Gastroesophageal sphincter (tissue), 4 donors: ENCODE results near the gene PSMA7. TPM values are rescaled to one million over a fixed set of nuclear protein-coding genes. Genes with fewer than 3 reads are reported as not detected.

Experiments used
- ATAC-seq: fragments of 150-250 bp; one replicate; pipeline ENCODE4 v1.9.1; 2016; ENCODE audit warnings: mild to moderate bottlenecking, moderate library complexity
- H3K27ac ChIP-seq, 4 donors: fragments of 200-600 bp; sonication (generic) in 3 of 4; 1 replicate in 3 of 4; 2 replicates in 1 of 4; pipeline ENCODE4 v1.5.1; 2016 to 2019
- H3K27me3 ChIP-seq: fragments of 200-600 bp; sonication (generic); one replicate; pipeline ENCODE4 v1.5.1; 2019
- H3K36me3 ChIP-seq, 2 donors: fragments of 200-600 bp; sonication (generic); one replicate each; pipeline ENCODE4 v1.5.1; 2019; ENCODE audit warnings: control low read depth in 1 of 2
- H3K4me1 ChIP-seq, 3 donors: fragments of 200-600 bp; sonication (generic); 1 replicate in 2 of 3; 2 replicates in 1 of 3; pipeline ENCODE4 v1.5.1; 2016 to 2019; ENCODE audit warnings: control low read depth in 2 of 3
- H3K4me3 ChIP-seq, 2 donors: fragments of 200-600 bp; sonication (generic); one replicate each; pipeline ENCODE4 v1.5.1; 2019; ENCODE audit warnings: mild to moderate bottlenecking in 1 of 2, moderate library complexity in 1 of 2
- H3K9me3 ChIP-seq, 3 donors: fragments of 200-600 bp; sonication (generic); one replicate each; pipeline ENCODE4 v1.5.1; 2017 to 2019; ENCODE audit warnings: control low read depth in 2 of 3
- EP300 ChIP-seq: sonication (generic); formaldehyde crosslinking; IDR thresholded peaks from one replicate; pipeline ENCODE4 v1.6.1; 2017; ENCODE audit warnings: antibody characterized with exemption, mild to moderate bottlenecking
- POLR2A ChIP-seq, 2 donors: fragments of 450-650 bp; IDR thresholded peaks; one replicate each; pipeline ENCODE4 v1.6.1; 2017; ENCODE audit warnings: antibody characterized with exemption in 2 of 2, mild to moderate bottlenecking in 2 of 2, moderate library complexity in 1 of 2
- POLR2AphosphoS5 ChIP-seq: sonication (generic); formaldehyde crosslinking; IDR thresholded peaks from one replicate; pipeline ENCODE4 v1.6.1; 2017; ENCODE audit warnings: antibody characterized with exemption
- WGBS, 2 donors: methylation state at CpG; one replicate each; pipeline ENCODE4 v1.1.5; 2018; ENCODE audit warnings: low coverage in 1 of 2; 5-methylcytosine and 5-hydroxymethylcytosine counted together
- total RNA-seq, 4 donors: library from RNA; depleted of rRNA; stranded (reverse); fragments of >200 nt; gene quantifications; one replicate each; pipeline ENCODE4 v1.1.0, GENCODE V29; 2016
- TF ChIP-seq, protein P1 (sequence below), 4 experiments: fragments of 200-600 bp in 2 of 4; fragments of 450-650 bp in 2 of 4; sonication (generic) in 1 of 4; IDR thresholded peaks; one replicate each; pipeline ENCODE4 v1.5.1; 2017 to 2019; ENCODE audit warnings: antibody characterized with exemption in 4 of 4, mild to moderate bottlenecking in 2 of 4, moderate library complexity in 2 of 4

Gene PSMA7
- total RNA-seq, 4 donors from 2014 or later = 253 to 352 (median 303) TPM

DNA sequence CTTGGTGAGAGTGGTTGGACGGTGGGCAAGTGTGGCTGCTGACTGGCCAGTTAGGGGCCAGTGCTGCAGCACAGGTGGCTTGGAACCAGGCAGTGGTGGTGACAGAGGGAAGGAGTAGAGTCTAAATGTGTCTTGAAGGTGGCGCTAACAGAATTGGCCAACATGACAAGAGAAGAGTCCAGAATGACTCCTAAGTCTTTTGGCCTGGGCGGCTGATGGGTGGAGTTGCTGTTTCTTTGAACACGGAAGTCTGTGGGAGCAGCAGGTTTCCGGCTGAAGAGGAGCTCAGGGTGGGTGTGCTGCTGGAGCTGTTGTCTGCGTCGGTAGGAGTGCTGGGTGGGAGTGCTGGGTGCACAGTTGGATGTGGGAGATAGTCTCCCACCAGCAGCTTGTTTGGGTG, 10.8 kb downstream of the PSMA7 start:
- Histone ChIP-seq H3K27me3 (no peaks in the 10 kb centered on the region), H3K9me3 (no peaks in the 10 kb centered on the region), H3K27ac (peak overlapping the region in 3 of 4 donors; percentile 64 to 65 (median 64)), H3K36me3 (peaks cover 0 to 100% of the 10 kb centered on the region in 2 donors), H3K4me3 (no peak overlapping the region), H3K4me1 (peaks cover 0 to 42% (median 20%) of the 10 kb centered on the region in 3 donors)
- WGBS, 2 donors = 71 to 79% methylated on average over 4 of the region's 7 CpGs
- ATAC-seq = no peak
- TF ChIP-seq EP300 (no peak), POLR2A (IDR thresholded peaks at IDR 0.05) (no peak), POLR2AphosphoS5 (no peak)
- TF ChIP-seq, protein P1, sequence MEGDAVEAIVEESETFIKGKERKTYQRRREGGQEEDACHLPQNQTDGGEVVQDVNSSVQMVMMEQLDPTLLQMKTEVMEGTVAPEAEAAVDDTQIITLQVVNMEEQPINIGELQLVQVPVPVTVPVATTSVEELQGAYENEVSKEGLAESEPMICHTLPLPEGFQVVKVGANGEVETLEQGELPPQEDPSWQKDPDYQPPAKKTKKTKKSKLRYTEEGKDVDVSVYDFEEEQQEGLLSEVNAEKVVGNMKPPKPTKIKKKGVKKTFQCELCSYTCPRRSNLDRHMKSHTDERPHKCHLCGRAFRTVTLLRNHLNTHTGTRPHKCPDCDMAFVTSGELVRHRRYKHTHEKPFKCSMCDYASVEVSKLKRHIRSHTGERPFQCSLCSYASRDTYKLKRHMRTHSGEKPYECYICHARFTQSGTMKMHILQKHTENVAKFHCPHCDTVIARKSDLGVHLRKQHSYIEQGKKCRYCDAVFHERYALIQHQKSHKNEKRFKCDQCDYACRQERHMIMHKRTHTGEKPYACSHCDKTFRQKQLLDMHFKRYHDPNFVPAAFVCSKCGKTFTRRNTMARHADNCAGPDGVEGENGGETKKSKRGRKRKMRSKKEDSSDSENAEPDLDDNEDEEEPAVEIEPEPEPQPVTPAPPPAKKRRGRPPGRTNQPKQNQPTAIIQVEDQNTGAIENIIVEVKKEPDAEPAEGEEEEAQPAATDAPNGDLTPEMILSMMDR (IDR thresholded peaks at IDR 0.05) = no peak

DNA sequence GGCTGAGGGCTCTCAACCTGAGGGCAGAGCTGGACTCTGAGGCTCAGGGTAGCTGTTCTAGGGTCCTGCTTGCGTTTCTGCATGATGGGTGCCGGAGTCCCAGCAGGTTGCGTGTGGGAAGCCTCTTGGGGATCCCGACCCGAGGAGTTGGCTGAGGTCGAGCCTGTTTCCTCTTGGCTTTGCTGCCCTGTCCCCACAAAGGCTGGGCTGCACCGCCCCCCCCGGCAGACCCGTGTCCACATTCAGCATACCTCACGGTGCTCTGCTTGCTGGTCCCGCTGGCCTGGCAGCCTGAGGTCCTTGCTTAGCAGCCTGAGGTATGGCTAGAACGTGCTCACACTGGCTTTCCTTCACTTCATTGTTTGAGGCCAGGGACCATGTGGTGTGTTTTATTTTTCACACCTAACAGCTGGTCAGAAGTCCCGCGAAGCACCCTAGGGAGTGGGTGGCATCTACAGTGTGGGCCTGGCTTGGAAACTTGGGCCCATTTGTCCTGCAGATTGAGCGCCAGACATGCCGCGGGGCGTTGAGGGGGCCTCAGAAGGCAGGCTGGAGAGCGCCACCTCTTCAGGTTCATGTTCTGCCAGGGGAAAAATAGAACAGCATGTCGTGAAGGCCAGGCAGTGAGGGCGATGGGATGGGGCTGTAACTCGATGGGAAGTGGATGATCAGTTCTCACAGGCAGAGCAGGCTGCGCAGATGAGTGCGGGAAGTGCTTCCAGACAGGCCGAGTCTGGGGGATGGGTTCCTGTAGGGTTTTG, 11.5 kb downstream of the PSMA7 start:
- Histone ChIP-seq H3K27ac (peak overlapping the region in 3 of 4 donors; percentile 64 to 65 (median 64)), H3K27me3 (no peaks in the 10 kb centered on the region), H3K36me3 (peaks cover 0 to 100% of the 10 kb centered on the region in 2 donors), H3K4me3 (no peak overlapping the region), H3K4me1 (peaks cover 0 to 37% (median 20%) of the 10 kb centered on the region in 3 donors), H3K9me3 (no peaks in the 10 kb centered on the region)
- WGBS, 2 donors = 87 to 93% methylated on average over 3 to 10 of the region's 25 CpGs
- ATAC-seq = no peak
- TF ChIP-seq, protein P1 (IDR thresholded peaks at IDR 0.05) = no peak
- TF ChIP-seq EP300 (no peak), POLR2A (IDR thresholded peaks at IDR 0.05) (no peak)

DNA sequence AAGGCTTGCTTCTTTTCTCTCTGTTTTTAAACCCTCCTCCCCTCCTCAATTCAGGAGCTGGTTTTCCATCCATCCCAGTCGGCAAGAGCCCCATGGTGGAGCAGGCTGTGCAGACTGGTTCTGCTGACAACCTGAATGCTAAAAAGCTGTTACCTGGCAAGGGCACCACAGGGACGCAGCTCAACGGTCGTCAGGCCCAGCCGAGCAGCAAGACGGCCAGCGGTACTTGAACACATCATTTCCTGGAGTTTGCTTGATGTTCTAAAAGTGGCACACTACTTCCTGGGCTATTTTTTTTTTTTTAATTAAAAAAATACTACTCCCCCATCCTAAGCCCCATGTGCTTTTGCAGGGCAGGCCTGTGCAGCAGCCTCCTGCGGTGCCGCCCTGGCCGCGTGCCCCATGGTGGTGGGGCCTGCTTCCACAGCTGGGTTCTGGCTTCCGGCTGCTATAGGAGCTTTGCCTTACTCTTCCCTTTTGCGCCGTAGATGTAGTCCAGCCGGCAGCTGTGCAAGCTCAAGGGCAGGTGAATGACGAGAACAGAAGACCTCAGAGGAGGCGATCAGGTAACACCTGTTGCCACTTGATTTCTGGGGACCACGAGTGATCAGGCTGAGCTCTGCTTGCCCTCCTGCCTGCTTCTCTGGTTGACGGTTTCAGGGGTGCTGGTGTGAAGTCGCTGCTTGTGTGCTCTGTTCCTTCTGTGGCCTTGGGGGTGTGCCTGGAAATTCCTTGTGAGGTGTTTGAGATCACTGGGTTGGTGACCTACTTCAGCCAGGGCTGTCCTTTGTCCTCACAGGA, 13.3 kb downstream of the PSMA7 start:
- no peaks in the 10 kb centered on the region for H3K9me3 ChIP-seq
- peaks cover 0 to 100% of the 10 kb centered on the region in 2 donors for H3K36me3 ChIP-seq
- H3K27ac ChIP-seq = no peak overlapping the region
- H3K4me1 ChIP-seq = peaks cover 0 to 40% (median 17%) of the 10 kb centered on the region in 3 donors
- H3K27me3 ChIP-seq = no peaks in the 10 kb centered on the region
- TF ChIP-seq, protein P1 (IDR thresholded peaks at IDR 0.05) = no peak
- TF ChIP-seq EP300 (no peak), POLR2A (IDR thresholded peaks at IDR 0.05) (no peak), POLR2AphosphoS5 (no peak)
- no peak overlapping the region for H3K4me3 ChIP-seq
- no peak for ATAC-seq
- WGBS, 2 donors = 82 to 100% methylated on average over 1 to 12 of the region's 20 CpGs

DNA sequence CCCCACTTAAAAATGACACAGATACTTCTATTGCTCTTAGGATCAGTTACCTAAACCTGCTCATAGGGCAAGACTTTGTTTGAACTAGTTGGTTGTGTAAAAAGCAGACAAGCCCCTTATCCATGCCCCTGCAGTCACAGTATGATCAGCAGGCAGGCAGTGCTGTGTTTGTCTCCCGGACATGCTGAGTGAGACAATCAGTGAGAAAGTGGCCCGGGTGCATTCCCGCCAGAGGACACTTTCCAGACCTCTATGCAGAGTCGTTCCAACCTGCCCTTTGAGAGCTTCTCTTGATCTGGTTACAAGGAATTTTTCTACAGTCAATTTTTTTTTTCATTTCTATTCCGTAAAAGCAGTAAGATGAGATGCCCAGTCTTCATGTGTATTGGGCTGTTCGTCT, 14.7 kb downstream of the PSMA7 start:
- TF ChIP-seq, protein P1 (IDR thresholded peaks at IDR 0.05) = no peak
- TF ChIP-seq POLR2A (IDR thresholded peaks at IDR 0.05) (no peak), POLR2AphosphoS5 (no peak), EP300 (no peak)
- 72 to 85% methylated on average over 3 to 6 of the region's 6 CpGs for WGBS, 2 donors
- Histone ChIP-seq H3K27ac (no peak overlapping the region), H3K36me3 (peaks cover 0 to 92% of the 10 kb centered on the region in 2 donors), H3K9me3 (no peaks in the 10 kb centered on the region), H3K4me3 (no peak overlapping the region), H3K27me3 (no peaks in the 10 kb centered on the region), H3K4me1 (peaks cover 0 to 39% (median 21%) of the 10 kb centered on the region in 3 donors)
- ATAC-seq = no peak
